SK-N-SH (cell line): ENCODE data around the gene PLCG1.

Source experiments
- CTCF ChIP-seq: fragments of 200-600 bp; sonication (generic); IDR thresholded peaks from 2 replicates; pipeline ENCODE4 v1.6.1; 2017; ENCODE audit warnings: antibody characterized with exemption, mild to moderate bottlenecking, moderate library complexity
- EP300 ChIP-seq, 2 experiments: IDR thresholded peaks; 2 replicates each; pipeline versions ENCODE4 v1.4.0 to v1.6.1; 2012; ENCODE audit warnings: borderline replicate concordance in 1 of 2, low read depth in 1 of 2, low read length in 1 of 2
- POLR2AphosphoS5 ChIP-seq: IDR thresholded peaks from 2 replicates; pipeline ENCODE4 v1.6.1; 2012; ENCODE audit warnings: low read depth, low read length

GRCh38 chr20:41192575-41192974, 55.2 kb downstream of the PLCG1 start:
- TF ChIP-seq EP300 (IDR thresholded peaks at IDR 0.05; ENCODE audit: borderline replicate concordance in 1 of 2, low read depth in 1 of 2, low read length in 1 of 2) = no peak
- TF ChIP-seq CTCF = no peak
- no peak for TF ChIP-seq POLR2AphosphoS5
